Measurements from ENCODE around the gene CPM.

The CPM gene

DNA sequence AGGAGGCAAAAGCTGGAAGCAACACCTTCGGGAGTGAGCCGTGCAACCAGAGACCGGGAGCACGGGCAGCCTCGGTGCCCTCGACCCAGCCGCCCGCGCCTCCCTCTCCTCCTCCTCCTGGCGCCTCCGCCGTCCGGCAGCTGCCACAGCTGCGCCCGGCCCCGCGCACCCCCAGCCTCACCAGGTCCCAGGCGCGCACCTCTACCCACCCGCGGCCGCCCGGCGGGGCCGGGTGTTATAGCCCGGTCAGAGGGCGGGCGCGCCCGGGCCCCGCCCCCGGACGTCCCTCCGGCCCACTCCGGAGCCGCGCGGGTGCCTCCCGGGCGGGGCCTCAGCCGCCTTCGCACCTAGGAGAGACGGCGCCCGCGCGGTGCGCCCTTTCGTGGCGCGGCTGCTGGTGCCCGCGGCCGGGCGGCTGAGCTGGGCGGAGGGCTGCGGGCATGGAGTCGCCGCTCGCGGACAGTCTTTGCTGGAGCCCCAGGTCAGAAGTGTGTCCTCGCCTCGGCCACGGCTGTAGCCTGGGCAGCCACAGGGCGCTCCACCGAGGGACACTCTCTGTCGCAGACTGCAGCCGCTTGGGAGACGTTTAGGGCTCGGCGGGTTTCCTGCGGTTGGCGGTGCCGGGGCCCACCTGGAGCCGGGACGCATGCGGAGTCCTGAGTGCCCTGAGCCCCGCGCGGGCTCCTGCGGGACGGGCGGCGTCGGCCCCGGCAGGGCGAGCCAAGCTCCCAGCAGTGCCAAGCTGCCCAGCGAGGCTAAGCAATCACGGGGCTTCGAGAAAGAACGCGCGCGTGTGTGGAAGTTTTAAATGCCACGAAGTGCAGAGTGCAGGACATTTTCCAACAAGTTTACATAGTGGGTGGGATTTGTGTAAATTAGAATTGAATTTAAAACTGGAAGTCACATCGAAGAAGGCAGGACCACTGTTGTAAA is at the start of gene CPM:
TSS of gene CPM (minus strand) at position 211 of the 933 bp plus-strand sequence. CDS start 334 bp downstream, outside the sequence.
- ATAC-seq (ENCODE audit: low read depth) (peak; percentile 94), DNase-seq (ENCODE audit: low spot score in 2 of 2) (peak; percentile 55 to 64)
- H3K36me3 Mint-ChIP-seq: no peaks in the 10 kb centered on the region
- H3K9me3 Mint-ChIP-seq: no peaks in the 10 kb centered on the region
- H3K27ac Mint-ChIP-seq: no peak within 1 kb of the TSS
- H3K4me3 Mint-ChIP-seq: peak within 1 kb of the TSS; percentile 89
- peaks cover 8% of the 10 kb centered on the region for H3K4me1 Mint-ChIP-seq
- peaks cover 2% of the 10 kb centered on the region for H3K27me3 Mint-ChIP-seq

DNA sequence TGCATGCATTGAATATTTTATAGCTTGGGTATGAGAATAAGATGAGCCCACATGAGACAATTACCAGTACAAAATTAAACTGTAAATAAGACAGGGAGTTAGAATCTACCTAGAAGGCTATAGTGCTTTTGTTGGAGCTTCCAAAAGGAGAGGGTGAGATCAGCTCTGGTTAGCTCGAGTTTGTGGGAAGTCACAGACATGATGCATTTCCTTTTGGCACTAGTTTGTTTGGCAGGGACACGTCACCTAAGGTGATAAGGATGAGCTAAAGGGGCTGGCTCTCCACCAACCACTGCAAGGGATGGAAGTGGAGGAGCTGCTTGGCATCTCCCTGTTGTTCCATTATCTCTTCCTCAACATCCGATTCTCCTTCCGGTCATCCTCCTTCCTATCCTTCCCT is 48.5 kb upstream of the CPM start:
- peaks cover 5% of the 10 kb centered on the region for H3K36me3 Mint-ChIP-seq
- ATAC-seq (ENCODE audit: low read depth) (no peak), DNase-seq (ENCODE audit: low spot score in 2 of 2) (no peak)
- peaks cover 6% of the 10 kb centered on the region for H3K27me3 Mint-ChIP-seq
- H3K27ac Mint-ChIP-seq: no peak overlapping the region
- peaks cover 8% of the 10 kb centered on the region for H3K4me1 Mint-ChIP-seq
- H3K4me3 Mint-ChIP-seq: no peak overlapping the region
- H3K9me3 Mint-ChIP-seq: peaks cover 6% of the 10 kb centered on the region

DNA sequence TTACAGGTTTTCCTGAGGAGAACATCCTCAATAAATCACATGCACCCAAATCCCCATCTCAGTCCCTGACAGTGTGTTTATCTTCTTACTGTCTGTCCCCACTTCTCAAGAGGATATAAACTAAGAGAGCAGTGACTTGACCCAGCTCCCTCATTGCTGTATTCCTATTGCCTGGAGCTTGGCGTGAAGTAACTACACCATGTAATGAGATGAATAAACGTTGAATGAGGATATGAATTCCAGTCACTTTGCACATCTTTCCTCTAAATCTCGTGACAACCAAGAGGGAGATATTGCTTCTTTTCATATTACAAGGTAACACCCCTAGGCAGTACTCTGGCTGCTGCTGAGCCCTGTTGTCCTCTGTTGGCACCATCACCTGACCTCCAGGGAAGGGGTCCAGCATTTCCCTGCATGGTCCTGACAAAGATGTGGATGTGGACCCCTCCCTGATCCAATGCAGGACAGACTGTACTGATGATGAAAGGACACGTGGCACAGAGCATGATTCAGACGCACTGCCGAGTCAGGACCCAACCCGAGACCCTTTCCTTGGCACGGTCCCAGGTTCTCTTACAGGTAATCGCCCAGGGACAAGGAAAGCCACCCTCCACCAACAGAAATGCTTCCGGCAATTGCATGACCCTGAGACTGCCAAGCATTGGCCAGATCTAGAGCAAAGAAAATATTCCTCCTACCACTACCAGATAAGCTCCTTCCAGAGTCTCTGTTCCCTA is 47.7 kb upstream of the CPM start:
- Mint-ChIP-seq H3K4me3 (no peak overlapping the region), H3K27ac (no peak overlapping the region), H3K4me1 (peaks cover 8% of the 10 kb centered on the region), H3K36me3 (peaks cover 5% of the 10 kb centered on the region), H3K27me3 (peaks cover 6% of the 10 kb centered on the region), H3K9me3 (peaks cover 6% of the 10 kb centered on the region)
- DNase-seq (ENCODE audit: low spot score in 2 of 2) (no peak), ATAC-seq (ENCODE audit: low read depth) (no peak)

DNA sequence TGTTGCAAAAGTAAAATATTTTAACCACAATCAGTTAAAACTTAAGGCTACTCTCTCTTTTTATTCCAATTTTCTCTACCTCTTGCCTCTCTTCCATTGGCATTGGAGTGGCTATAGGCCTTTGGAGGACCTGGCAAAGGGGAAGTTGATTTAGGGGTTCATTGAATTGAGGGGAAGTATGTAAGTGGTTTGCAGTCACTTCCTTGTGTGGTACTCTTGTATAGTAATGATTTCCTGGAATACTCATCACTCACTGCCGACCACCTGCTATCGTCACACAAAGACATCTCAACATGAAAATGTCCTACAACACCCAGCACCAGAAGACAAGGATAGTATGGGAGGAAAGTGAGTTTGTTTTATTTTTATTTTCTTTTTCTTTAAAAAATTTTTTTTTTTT is 45.7 kb upstream of the CPM start:
- DNase-seq (ENCODE audit: low spot score in 2 of 2) (no peak), ATAC-seq (ENCODE audit: low read depth) (no peak)
- no peak overlapping the region for H3K4me3 Mint-ChIP-seq
- peaks cover 6% of the 10 kb centered on the region for H3K9me3 Mint-ChIP-seq
- peaks cover 6% of the 10 kb centered on the region for H3K27me3 Mint-ChIP-seq
- H3K4me1 Mint-ChIP-seq: peaks cover 8% of the 10 kb centered on the region
- H3K36me3 Mint-ChIP-seq: peaks cover 5% of the 10 kb centered on the region
- no peak overlapping the region for H3K27ac Mint-ChIP-seq

DNA sequence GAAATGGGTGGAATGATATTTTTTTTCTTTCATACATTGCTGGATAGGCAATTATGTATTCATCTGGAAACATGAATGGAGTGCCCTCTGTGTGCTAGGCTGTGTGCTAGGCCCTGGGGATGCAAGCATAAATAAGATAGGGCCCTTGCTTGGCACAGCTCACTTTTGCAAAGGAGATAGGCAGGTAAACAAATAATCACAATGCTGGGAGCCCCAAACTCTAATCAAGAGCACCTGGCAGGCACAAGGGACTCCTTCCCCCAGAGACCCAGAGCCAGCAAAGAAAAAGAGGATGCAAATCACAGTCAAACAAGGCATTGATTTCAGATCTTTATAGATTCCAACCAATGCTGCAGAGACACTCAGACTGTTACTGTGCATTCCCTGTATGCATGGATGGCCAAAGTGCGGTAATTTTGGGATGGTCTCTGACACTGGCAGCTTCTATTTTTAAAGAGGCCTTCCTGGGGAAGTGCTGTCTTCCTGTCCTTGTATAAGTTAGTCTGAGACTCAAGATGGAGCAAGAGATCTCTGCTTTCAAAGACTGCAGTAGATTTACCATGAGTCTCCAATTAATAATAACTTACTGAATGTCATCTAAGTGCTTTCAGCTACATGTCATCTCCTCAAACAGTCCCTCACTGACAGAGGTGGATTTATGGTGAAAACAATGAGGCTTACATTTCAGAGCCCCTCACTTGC is 45.1 kb upstream of the CPM start:
- no peak for DNase-seq (ENCODE audit: low spot score in 2 of 2)
- Mint-ChIP-seq H3K27ac (no peak overlapping the region), H3K9me3 (peaks cover 5% of the 10 kb centered on the region), H3K4me1 (peaks cover 8% of the 10 kb centered on the region), H3K27me3 (peaks cover 6% of the 10 kb centered on the region), H3K36me3 (peaks cover 5% of the 10 kb centered on the region), H3K4me3 (no peak overlapping the region)
- no peak for ATAC-seq (ENCODE audit: low read depth)

DNA sequence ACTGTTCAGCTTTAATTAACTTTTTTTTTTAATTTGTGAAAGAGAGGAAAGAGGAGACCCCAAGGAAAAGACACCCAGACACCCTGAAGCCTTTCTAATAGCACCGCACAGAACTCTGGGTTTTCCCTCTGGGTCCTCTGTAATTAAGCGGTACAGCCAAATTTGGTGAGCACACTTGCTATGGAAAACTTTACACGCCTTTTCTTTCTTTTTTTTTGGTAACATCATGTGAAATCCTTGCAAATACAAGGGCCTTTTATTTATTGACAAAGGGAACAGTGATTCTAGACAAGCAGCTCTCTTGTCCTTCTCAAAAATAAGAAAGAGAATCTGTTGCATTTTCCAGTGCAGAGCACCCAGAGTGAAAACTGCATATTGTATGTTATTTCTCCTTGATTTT is 44.4 kb upstream of the CPM start:
- H3K9me3 Mint-ChIP-seq: no peaks in the 10 kb centered on the region
- H3K27ac Mint-ChIP-seq: no peak overlapping the region
- peaks cover 2% of the 10 kb centered on the region for H3K36me3 Mint-ChIP-seq
- ATAC-seq (ENCODE audit: low read depth): no peak
- H3K27me3 Mint-ChIP-seq: peaks cover 6% of the 10 kb centered on the region
- peaks cover 8% of the 10 kb centered on the region for H3K4me1 Mint-ChIP-seq
- H3K4me3 Mint-ChIP-seq: no peak overlapping the region
- DNase-seq (ENCODE audit: low spot score in 2 of 2): no peak

DNA sequence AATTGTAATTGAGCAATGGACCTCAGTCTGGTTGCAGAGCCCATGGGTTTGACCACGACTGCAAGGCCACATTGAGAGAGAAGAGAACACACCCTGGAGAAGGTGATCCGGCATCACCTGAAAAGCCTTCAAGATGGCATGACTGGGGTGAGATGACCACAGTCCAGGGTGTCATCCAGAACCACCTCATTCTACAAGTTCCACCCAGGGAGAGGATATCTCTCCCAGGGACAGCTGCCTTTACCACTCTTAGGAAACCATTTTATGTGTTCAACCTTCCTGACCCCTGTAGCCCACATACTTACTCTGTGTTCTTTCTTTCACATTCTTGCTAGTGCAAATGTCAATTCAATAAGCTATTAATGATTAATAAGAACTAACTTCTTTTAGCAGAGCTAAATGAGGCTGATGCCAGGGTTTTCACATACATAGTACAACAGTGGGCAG is 43.4 kb upstream of the CPM start:
- DNase-seq (ENCODE audit: low spot score in 2 of 2): no peak
- ATAC-seq (ENCODE audit: low read depth): no peak
- H3K36me3 Mint-ChIP-seq: peaks cover 2% of the 10 kb centered on the region
- no peaks in the 10 kb centered on the region for H3K9me3 Mint-ChIP-seq
- no peak overlapping the region for H3K27ac Mint-ChIP-seq
- H3K4me1 Mint-ChIP-seq: peaks cover 8% of the 10 kb centered on the region
- peaks cover 6% of the 10 kb centered on the region for H3K27me3 Mint-ChIP-seq
- H3K4me3 Mint-ChIP-seq: no peak overlapping the region

DNA sequence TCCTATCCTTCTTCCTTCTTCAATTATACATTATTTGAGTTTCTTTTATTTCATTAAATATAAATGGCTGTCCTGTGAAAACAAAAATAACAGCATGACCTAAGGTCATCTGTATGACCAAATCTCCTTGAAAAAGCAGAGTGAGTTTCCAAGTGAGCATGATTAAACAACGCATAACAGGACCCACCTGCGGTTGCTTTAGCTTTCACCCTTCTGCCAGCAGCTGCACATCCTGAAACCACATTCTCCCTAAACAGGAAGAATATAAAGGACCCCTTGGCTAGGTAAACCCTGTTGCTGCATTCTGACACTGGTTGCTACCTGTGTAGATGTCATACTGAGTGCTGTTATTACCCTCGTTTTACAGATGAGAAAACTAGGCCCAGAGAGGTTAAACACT is 42.8 kb upstream of the CPM start:
- DNase-seq (ENCODE audit: low spot score in 2 of 2): no peak
- H3K27me3 Mint-ChIP-seq: peaks cover 3% of the 10 kb centered on the region
- peaks cover 8% of the 10 kb centered on the region for H3K4me1 Mint-ChIP-seq
- H3K4me3 Mint-ChIP-seq: no peak overlapping the region
- H3K9me3 Mint-ChIP-seq: no peaks in the 10 kb centered on the region
- H3K27ac Mint-ChIP-seq: no peak overlapping the region
- no peak for ATAC-seq (ENCODE audit: low read depth)
- peaks cover 2% of the 10 kb centered on the region for H3K36me3 Mint-ChIP-seq

DNA sequence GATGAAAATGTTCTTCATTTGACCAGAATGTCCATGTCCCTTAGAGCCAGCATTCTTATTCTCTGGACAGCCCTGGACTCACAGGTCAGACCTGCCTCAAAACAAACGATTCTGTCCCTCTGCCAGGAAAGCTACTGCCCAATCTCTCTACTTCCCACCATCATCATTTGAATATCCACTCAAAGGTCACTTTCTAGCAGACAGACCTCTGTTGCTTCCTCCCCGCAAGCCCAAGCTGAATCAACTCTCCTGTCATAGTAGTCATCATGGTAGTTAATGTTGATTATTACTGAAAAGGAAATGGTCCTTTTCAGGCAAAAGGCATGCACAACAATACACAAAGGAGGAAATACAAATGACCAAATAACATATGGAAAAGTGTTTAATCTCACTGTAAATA is 39.6 kb upstream of the CPM start:
- no peak for ATAC-seq (ENCODE audit: low read depth)
- H3K36me3 Mint-ChIP-seq: no peaks in the 10 kb centered on the region
- H3K27me3 Mint-ChIP-seq: no peaks in the 10 kb centered on the region
- no peak overlapping the region for H3K27ac Mint-ChIP-seq
- no peaks in the 10 kb centered on the region for H3K9me3 Mint-ChIP-seq
- no peak overlapping the region for H3K4me3 Mint-ChIP-seq
- no peaks in the 10 kb centered on the region for H3K4me1 Mint-ChIP-seq
- DNase-seq (ENCODE audit: low spot score in 2 of 2): no peak

DNA sequence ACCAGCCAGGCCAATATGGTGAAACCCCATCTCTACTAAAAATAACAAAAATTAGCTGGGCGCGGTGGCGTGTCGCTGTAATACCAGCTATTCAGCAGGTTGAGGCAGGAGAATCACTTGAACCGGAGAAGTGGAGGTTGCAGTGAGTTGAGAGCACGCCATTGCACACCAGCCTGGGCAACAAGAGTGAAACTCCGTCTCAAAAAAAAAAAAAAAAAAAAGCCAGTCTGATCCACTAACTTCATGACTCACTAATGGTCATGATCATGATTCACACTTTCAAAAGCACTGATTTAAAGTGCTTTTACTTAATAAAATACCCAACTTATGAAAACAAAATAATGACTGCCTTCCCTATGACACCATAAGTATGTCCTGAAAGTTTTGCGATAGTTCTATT is 38.4 kb upstream of the CPM start:
- H3K9me3 Mint-ChIP-seq: no peaks in the 10 kb centered on the region
- ATAC-seq (ENCODE audit: low read depth) (no peak), DNase-seq (ENCODE audit: low spot score in 2 of 2) (no peak)
- no peak overlapping the region for H3K27ac Mint-ChIP-seq
- no peaks in the 10 kb centered on the region for H3K27me3 Mint-ChIP-seq
- H3K4me3 Mint-ChIP-seq: no peak overlapping the region
- H3K36me3 Mint-ChIP-seq: no peaks in the 10 kb centered on the region
- no peaks in the 10 kb centered on the region for H3K4me1 Mint-ChIP-seq

DNA sequence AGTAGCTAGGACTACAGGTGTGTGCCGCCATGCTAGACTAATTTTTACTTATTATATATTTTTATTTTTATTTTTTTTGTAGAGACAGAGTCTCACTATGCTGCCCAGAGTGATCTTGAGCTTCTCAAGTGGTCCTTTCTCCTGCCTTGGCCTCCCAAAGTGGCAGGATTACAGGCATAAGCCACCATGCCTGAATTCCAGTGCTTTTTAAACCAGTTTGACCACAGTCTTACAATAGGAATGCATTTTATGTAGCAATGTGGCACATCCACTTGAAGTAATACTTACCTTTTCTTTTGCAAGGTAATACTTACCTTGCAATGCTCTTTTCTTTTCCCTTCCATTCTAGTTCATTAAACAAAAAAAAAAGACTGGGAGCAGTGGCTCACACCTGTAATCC is 38.0 kb upstream of the CPM start:
- no peak for ATAC-seq (ENCODE audit: low read depth)
- no peaks in the 10 kb centered on the region for H3K36me3 Mint-ChIP-seq
- no peak overlapping the region for H3K27ac Mint-ChIP-seq
- H3K9me3 Mint-ChIP-seq: no peaks in the 10 kb centered on the region
- H3K4me1 Mint-ChIP-seq: no peaks in the 10 kb centered on the region
- H3K27me3 Mint-ChIP-seq: no peaks in the 10 kb centered on the region
- no peak for DNase-seq (ENCODE audit: low spot score in 2 of 2)
- H3K4me3 Mint-ChIP-seq: no peak overlapping the region

DNA sequence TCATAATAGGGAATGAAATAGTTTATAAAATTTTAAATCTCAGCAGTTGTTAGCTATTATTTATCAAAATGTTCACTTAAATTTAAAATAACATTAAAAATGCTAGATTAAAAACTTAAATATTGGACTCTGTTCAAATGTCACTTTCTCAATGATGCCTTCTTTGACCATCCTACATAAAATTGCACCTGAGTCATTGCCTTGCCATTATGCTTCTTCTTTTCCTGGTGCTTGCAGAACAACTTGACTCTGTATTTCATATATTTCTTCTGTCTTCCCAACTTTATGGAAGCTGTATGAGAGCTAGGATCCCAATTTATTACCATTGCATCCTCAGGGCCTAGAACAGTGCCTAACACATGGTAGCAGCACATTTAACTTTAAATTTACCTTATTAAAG is 37.3 kb upstream of the CPM start:
- Mint-ChIP-seq H3K36me3 (no peaks in the 10 kb centered on the region), H3K4me1 (no peaks in the 10 kb centered on the region), H3K27me3 (no peaks in the 10 kb centered on the region), H3K9me3 (no peaks in the 10 kb centered on the region), H3K4me3 (no peak overlapping the region), H3K27ac (no peak overlapping the region)
- ATAC-seq (ENCODE audit: low read depth): no peak
- DNase-seq (ENCODE audit: low spot score in 2 of 2): no peak

DNA sequence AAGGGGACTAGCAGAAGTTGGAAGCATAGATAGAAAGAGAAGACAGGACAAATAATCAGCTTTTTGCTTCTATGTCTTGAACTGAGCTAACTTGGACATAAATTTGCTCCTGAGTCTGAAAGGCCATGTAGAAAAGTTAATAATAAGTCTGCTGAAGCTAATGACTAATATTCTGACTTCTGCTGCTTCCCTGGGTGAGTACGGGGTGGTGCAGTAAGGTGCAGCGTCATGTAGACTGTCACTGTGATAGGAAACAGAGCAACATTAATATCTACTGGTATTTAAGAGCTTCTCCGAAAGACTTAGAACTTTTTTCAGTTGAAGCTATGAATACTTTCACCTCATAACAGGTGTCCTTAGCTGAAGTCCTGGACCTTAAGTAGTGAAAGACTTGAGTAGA is 34.1 kb upstream of the CPM start:
- DNase-seq (ENCODE audit: low spot score in 2 of 2): no peak
- no peaks in the 10 kb centered on the region for H3K27me3 Mint-ChIP-seq
- H3K27ac Mint-ChIP-seq: no peak overlapping the region
- H3K4me3 Mint-ChIP-seq: no peak overlapping the region
- no peaks in the 10 kb centered on the region for H3K9me3 Mint-ChIP-seq
- no peaks in the 10 kb centered on the region for H3K4me1 Mint-ChIP-seq
- ATAC-seq (ENCODE audit: low read depth): no peak
- no peaks in the 10 kb centered on the region for H3K36me3 Mint-ChIP-seq

All from memory B cell (primary cell).